ENCODE results near the gene FNDC1.
"Not testable (repeated sequence)": the region's sequence is repeated elsewhere in the genome, so short reads cannot be mapped to it uniquely, and the experiment has no call there.

Gene FNDC1

DNA sequence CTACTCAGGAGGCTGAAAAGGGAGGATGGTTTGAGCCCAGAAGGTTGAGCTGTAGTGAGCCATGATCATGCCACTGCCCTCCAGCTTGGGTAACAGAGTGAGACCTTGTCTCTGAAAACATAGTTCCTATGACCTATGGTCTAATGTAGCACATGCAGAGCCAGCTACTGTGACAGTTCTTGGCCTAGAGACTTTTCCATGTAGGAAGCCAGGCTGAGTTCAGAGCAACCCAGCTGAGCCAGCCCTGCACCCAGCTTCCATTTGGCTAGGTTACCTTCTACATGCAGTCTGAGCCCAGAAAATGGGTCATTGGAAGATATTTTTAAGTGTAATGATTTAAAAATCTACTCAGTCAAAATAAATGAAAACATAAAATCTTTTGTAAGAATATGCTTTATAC is 92.8 kb downstream of the FNDC1 start:
- no peak for DNase-seq

- DNase-seq = no peak
These were observed 93.4 kb downstream of the FNDC1 start for GRCh38 chr6:159262586-159262985.

DNA sequence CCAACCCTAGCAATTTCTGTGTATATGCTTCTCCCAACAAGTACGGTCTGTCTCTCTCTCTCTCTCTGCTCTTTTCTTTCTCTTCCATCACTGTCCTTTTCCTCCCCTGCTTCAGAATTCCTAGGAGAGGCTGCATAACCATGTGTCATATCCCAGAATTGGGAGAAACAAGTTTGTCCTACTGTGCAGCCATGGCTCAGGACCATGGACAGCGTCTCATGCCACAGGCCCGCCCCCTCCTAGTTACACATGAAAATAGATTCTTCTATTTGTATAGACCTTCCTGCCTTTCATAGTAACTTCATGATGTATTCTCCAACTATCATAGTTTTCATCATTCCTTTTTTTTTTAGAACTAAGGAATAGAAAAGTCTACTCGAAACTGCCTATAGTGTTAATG is 98.0 kb downstream of the FNDC1 start:
- DNase-seq = no peak

GRCh38 chr6:159268511-159268910 is 99.3 kb downstream of the FNDC1 start:
- no peak for DNase-seq

GRCh38 chr6:159271257-159271656 is 102.1 kb downstream of the FNDC1 start:
- no peak for DNase-seq

DNA sequence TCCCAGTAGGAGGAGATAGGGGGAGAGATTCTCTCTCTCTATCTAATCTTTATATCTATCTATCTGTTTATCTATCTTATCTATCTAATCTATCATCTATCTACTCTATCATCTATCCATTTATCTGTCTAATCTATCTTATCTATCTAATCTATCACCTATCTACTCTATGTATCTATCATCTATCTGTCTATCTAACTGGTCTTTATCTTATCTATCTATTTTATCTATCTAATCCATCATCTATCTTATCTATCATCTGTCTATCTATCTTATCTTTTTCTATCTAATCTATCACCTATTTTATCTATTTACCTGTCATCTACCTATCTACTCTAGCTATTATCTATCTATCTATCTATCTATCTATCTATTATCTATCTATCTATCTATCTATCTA is 109.4 kb downstream of the FNDC1 start:
- no peak for DNase-seq

GRCh38 chr6:159279790-159280277 is 110.6 kb downstream of the FNDC1 start:
- no peak for DNase-seq

GRCh38 chr6:159282421-159282820 is 113.2 kb downstream of the FNDC1 start:
- no peak for DNase-seq

- not testable (repeated sequence) for DNase-seq
These were observed 115.5 kb downstream of the FNDC1 start for GRCh38 chr6:159284661-159285060.

- no peak for DNase-seq
These were observed 129.6 kb downstream of the FNDC1 start for GRCh38 chr6:159298840-159299239.

- no peak for DNase-seq
These were observed 130.4 kb downstream of the FNDC1 start for GRCh38 chr6:159299566-159299965.

GRCh38 chr6:159301277-159301676 is 132.1 kb downstream of the FNDC1 start:
- DNase-seq = no peak

DNA sequence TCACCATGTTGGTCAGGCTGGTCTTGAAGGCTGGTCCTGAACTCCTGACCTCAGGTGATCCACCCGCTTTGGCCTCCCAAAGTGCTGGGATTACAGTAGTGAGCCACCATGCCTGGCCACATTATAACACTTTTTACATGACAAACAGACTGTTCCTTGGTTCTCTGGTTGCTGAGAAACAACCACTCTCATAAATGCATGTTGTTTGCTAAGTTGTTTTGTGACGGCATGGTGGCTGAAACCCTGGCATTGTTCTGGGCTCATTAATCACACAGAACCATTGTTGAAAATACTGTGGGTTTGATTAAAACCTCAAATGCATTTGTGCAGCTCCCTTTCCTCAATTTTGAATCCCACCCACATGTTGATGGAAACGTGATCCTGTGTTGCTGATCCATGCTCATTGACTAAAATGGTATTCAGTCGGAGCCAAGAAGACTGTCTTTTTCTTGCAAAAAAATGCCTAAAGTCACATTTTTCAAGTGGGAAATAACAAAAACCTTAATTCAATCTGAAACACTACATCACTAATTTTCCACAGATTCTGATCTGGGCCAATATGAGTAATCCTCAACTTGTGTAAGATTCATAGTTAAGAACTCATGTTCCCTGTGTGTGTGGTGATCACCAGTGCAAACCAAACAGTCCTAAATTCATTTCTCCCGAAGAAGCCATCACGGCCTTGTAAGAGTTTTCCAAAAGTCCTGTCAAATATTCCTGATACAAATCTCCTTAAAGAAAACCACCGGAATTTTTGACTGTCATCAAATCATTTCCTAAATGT is 132.8 kb downstream of the FNDC1 start:
- no peak for DNase-seq

- DNase-seq = no peak
These were observed 133.4 kb downstream of the FNDC1 start for GRCh38 chr6:159302594-159302992.

DNA sequence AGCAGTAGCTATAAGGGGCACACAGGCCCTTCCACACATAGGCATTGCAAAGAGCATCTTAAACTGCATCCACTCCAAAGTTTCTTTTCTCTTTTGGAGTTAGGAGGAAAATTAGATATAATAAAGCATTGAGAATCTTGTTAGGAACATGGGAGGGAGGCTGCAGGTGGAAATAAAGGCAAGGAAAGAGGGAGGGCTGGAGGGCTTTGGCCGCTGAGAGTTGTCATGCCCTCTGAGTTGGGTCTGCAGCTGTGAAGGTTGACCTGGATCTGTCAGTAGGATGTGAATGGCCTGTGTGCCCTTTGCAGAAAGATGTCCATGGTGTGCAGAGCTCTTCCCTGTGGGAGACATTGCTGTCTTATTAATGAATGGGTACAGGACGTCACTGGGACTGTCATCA is 134.0 kb downstream of the FNDC1 start:
- DNase-seq = no peak

DNA sequence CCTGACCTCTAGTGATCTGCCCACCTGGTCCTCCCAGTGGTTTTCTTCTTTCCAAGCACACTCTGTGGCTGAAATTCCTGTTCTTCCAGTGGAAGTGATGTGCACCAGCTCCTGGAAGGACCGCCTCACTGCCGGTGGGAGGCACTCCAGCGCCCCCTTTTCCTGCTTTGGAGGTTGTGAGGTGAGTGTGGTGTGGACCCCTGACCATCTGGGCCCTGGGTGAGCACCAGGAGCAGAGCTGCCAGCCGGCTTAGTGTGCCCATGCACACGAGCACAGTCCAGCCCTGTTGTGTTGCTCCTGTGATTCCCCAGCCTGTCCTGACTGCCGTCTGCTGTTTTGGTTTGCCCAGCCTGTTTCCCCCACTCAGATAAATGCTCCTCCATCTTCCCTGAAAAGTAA is 134.6 kb downstream of the FNDC1 start:
- DNase-seq = no peak

GRCh38 chr6:159304641-159305040 is 135.4 kb downstream of the FNDC1 start:
- no peak for DNase-seq

- no peak for DNase-seq
These were observed 136.0 kb downstream of the FNDC1 start for GRCh38 chr6:159305159-159305558.

DNA sequence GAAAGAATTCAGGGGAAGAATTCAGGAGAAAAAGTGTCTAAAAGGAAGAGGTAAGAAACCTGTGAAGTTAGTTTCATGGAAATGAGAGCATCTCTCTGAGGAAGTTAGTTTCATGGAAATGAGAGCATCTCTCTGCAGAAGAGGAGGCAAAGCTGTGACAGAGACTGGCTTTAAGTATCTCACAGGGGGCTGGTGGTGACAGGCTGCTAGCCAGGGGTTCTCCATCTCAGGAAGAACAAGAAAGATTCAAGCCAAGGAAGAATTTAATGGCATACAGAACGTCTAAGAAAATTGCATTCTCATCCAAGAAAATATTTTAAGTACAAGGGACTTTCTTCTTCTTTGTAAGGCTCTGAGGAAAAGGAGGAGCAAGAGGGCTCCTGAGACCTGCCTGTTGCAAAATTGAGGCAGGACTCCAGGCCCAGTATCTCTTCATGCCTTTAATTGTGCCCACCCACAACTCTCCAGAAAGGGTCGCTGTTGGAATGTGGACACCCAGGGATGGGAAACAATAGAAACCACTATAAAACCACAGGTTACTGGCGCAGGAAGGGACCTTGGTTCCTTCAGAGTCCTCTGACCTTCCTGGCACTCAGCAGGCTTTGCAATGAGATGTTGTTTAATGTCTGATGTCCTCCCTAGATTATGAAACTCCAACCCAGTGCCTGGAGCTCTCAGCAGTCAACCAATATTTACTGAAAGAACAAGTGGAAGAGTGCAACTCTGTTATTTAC is 136.8 kb downstream of the FNDC1 start:
- DNase-seq = no peak

DNA sequence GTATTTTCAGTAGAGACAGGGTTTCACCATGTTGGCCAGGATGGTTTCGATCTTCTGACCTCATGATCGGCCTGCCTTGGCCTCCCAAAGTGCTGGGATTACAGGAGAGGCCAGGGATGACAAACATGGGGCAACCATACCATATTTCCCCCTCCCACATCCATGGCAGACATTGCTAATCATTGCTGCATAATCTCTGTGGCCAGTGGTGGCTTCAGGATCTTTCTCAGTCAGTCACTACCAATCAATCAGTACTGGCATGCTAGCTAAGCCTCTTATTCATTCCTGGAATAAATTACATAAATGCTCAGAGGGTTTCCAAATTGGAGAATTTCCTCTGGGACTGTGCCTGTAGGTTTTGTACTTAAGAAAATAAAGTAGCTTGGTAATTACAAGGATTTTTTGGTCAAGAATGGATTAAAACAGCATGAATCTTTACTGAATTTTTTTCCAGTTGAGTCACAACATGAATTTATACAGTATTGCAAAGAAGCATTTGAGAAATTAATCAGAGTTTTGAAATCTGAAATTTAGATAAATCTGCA is 138.1 kb downstream of the FNDC1 start:
- no peak for DNase-seq

GRCh38 chr6:159308198-159308597 is 139.0 kb downstream of the FNDC1 start:
- no peak for DNase-seq

DNA sequence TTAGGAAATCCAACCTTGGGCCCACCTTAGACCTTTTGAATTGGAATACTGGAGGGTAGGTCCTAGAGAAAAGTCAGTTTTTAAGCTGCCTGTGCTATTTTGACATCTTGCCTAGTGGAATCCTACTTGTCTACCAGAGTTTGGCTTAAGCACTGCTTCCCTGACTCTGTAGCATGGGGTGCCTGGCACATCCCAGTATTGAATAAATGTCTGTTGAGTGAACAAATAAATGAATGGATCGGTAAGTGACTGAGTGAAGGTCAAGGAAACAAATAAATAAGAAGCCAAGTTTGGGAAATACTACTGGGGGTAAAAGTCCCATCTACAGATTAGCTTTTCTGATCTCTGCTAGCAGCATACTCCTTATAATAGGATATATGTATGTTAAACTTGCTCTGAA is 140.5 kb downstream of the FNDC1 start:
- no peak for DNase-seq

- DNase-seq = no peak
These were observed 142.4 kb downstream of the FNDC1 start for GRCh38 chr6:159311618-159312017.

DNA sequence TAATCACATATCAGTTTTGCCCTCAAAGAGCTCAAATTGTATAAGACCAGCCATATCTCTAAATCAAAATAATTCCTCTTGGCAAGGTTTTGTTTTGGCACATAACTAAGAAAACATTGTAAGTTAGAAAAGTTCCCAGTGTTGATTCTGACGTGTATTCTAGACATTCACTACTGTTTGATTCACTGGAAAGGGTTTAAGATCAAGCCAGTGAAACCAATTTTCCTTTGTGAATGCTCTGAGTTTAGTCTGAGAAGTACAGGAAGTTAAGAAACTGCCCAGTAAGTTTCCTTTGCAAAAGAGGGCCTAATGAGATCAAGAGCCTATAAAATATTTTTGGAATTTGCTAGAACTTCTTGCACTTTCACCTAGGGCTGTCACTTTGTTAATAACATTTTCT is 143.0 kb downstream of the FNDC1 start:
- no peak for DNase-seq
